HG02759 (cell line): Measurements from ENCODE around the gene MRPL18.
"Not testable (repeated sequence)": the region's sequence is repeated elsewhere in the genome, so short reads cannot be mapped to it uniquely, and the experiment has no call there.

Experiments used
- ATAC-seq: cut with Tn5 transposase; IDR thresholded peaks from one replicate; pipeline ENCODE4 v1.9.1; 2021; ENCODE audit warnings: mild to moderate bottlenecking, moderate library complexity; ENCODE audit not compliant: unreplicated experiment

MRPL18 gene

GRCh38 chr6:159813781-159814180 is 23.5 kb downstream of the MRPL18 start:
- ATAC-seq, result no peak

DNA sequence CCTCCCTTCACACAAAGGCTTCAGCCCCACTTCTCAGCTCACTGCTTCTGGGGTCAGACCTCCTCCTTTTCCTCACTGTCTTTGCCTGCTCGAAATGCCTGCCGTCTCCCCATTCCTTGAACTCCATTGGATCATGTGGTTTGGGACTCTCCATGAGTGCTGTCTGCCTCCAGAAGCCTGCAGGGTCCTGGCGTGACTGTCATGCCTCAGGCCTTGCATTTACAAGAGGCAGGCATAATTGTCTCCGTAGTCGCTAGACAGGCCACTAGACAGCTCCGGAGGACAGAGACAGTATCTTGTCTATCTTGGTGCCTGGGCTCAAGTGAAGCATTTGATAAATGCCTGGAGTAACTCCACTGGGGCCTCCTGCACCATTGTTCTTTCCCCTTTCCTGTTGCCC is 25.1 kb downstream of the MRPL18 start:
- ATAC-seq, result no peak

GRCh38 chr6:159816775-159817174 is 26.5 kb downstream of the MRPL18 start:
- not testable (repeated sequence) for ATAC-seq

- ATAC-seq, result no peak
Observed at GRCh38 chr6:159817951-159818739, 27.9 kb downstream of the MRPL18 start.

GRCh38 chr6:159819098-159819497 is 28.8 kb downstream of the MRPL18 start:
- no peak for ATAC-seq

DNA sequence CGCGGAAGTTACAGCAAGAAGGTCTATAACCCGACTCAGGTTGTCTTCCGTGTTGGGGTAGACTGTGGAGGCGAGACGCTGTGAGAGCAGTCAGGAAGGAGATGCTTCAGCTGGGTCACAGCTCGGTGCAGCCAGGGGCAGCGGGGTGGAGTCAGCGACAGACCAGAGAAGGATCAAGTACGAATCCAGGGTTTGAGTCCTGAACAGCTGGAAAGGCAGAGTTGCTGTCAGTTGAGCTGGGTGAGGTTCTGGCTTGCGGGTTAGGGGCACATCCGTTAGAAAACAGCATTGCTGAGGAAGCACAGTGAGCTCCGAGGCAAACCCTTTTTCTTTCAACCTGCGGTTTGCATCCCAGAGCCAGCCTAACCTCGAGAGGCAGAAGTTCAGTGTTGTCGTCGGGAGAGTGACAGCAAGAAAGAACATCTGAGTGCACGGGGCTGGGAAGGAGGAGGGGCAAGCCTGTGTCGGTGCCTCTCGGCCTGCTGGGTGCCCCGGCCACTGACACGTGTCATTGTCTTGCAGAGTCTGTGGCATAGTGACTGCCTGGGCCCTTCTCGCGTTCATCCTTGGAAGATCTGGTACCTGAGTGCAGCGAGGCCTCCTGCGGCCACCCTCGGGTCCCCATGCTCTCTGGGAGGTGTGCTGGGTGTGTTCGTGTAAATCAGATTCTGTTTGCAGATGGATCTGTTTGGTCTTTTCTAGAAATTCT is 29.8 kb downstream of the MRPL18 start:
- ATAC-seq, result no peak

DNA sequence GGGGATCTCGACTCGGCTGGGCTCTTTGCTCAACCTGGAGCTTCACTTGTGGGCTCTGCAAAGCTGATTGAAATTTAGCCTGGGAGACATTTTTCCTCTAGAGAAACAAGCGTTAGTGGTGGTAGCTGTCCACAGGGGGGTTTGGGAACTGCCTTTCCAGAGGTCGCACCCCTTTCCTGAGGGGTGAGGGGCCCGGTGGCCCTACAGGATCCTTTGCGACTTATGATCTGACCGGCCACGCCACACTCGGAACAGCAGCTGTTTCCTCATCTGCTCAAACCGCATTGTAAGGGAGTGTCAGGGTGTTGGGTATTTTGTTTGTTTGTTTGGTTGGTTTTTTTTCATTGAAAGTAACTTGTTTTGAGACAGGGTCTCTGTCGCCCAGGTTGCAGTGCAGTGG is 30.9 kb downstream of the MRPL18 start:
- no peak for ATAC-seq

DNA sequence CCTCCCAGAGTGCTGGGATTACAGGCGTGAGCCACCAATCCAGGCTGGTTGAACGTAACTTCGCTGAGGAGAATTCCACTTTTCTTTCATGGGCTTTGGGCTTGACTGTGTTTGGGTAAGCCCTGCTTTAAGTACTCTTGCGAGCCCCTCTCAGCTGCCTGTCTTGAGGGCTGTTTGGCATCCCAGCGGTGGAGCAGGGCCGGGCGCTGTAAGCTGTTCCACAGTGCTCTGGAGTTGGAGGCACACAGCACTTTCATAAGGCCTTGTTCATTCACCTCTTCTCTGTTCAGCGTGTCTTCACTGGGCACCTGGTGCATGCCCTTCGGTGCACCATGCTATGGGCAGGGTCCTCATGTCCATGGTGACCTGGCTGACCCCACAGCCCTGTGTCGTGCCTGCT is 31.5 kb downstream of the MRPL18 start:
- no peak for ATAC-seq

DNA sequence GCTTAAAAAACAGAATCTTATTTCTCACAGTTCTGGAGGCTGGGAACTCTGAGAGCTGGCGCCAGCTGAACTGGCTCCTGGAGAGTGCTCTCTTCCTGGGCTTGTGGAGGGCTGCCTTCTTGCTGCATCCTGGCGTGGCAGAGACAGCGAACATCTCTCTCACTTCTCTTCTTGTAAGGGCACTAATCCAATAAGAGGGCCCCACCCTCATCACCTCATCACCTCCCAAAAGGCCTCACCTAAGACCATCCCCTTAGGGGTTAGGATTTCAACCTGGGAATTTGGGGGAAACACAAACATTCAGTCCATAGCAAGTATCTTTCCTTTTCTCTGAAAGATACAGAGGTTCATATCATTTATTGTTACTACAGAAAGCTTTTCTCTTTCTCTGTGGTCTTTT is 33.7 kb downstream of the MRPL18 start:
- no peak for ATAC-seq

DNA sequence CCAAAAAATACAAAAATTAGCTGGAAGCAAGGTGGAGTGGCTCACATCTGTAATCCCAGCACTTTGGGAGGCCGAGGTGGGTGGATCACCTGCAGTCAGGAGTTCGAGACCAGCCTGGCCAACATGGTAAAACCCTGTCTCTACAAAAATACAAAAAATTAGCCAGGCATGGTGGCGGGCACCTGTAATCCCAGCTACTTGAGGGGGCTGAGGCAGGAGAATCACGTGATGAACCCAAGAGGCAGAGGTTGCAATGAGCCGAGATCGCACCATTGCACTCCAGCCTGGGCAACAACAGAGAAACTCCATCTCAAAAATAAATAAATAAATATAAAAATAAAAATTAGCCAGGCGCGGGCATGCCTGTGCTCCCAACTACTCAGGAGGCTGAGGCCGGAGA is 34.4 kb downstream of the MRPL18 start:
- ATAC-seq, result not testable (repeated sequence)

GRCh38 chr6:159826004-159826403 is 35.7 kb downstream of the MRPL18 start:
- no peak for ATAC-seq

- no peak for ATAC-seq
Observed at GRCh38 chr6:159826968-159827647, 36.8 kb downstream of the MRPL18 start.

DNA sequence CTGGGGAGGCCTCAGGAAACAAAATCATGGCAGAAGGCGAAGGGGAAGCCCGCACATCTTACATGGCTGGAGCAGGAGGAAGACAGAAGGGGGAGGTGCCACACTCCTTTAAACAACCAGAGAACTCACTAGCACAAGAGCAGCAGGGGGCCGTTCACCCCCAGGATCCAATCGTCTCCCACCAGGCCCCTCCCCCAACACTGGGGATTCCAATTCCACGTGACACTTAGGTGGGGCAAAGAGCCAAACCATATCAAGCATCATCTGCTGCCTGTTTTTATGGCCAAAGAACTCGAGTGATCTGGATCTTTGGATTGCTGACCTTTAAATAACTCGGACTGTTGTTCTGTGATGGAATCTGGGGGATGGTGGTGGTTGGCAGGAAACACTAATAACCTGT is 37.8 kb downstream of the MRPL18 start:
- no peak for ATAC-seq

GRCh38 chr6:159829526-159829925 is 39.3 kb downstream of the MRPL18 start:
- ATAC-seq, result peak; percentile 52

DNA sequence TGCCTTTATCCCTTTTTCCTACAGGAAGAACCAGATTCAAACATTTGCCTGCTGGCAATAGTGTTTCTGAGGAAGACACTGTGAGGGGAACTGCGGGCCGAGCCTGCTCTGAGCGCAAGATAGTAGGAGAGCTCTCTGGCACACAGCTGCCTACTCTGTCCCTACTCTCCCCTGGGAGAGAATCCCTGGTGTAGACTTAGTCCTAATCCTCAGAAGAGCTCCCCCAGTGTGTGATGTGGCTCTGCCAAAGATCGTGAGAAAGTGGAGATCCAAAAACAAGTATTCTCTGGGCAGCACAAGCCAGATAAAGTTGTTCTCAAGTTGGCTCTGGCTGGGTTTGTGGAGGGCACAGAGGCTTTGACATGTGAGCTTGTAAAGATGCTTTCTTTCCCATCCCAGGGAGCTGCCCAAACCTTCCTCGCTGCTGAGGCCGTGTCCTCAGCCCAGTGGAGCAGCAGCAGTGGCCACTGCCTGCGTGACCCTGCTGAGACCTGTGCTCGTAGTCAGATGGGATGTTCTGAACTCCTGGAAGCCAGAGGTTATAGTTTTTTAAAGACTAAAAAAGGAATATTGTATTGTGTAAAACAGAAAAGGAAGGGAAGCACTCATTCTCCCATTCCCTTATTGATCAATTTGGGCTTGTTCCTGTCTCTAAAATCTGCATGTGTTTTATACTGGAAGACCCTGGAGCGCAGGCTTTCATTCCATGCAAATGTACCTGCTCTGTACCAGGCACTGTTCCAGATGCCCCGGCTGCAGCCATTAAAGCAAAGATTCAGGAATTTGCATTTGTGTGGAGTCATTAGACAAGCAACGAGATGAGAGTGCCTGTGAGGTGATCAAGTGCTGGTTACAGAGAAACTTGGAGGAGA is 40.5 kb downstream of the MRPL18 start:
- no peak for ATAC-seq

DNA sequence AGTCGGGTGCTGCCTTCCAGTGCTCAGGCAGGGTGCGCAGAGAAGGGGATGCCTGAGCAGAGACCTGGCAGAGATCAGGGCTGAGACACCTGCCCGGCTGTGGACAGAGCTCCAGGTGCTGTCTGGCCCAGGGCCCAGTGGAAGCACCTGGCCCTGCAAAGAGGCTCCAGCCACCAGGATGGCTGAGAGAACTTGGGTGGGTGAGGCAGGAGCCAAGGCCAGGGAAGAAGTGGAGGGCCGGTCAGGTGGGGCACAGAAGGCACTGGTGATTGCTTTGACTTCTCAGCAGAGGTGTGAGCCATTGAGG is 41.1 kb downstream of the MRPL18 start:
- no peak for ATAC-seq

DNA sequence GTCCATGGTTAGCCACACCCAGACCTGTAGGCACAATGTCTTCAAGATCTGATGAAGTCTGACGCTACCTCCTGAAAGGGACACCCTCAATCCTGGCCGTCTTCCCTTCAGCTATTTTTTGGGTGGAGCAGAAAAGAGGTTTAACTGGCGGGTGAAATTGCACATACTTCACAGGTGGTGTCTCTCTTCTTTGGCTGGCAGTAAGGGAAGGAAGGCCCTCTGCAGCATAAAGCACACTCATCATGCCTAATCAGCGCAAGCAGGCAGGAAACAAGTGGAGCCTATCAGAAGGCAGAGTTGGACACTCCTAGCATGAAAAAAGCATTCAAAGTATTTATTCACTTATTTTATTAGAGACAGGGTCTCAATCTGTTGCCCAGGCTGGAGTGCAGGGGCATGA is 42.7 kb downstream of the MRPL18 start:
- no peak for ATAC-seq

DNA sequence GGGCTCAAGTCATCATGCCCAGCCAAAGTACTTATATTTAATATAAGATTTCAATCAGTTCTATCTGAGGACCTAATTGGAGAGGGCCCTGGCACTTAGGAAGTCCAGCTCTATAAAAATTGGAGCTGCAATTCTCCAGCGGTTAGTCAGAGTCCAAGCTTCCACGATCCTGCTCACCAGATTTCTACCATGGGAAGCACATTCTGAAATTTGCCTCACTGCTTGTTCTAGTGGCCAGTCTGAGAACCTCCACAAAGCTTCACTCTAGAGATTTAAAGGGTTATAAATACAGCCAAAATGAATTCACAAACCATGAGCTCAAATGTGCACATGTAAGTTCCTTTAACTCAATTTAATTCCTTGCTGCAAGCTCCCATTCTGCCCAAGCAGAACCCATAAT is 43.3 kb downstream of the MRPL18 start:
- no peak for ATAC-seq

- ATAC-seq, result no peak
Observed at GRCh38 chr6:159833997-159834603, 43.8 kb downstream of the MRPL18 start.

DNA sequence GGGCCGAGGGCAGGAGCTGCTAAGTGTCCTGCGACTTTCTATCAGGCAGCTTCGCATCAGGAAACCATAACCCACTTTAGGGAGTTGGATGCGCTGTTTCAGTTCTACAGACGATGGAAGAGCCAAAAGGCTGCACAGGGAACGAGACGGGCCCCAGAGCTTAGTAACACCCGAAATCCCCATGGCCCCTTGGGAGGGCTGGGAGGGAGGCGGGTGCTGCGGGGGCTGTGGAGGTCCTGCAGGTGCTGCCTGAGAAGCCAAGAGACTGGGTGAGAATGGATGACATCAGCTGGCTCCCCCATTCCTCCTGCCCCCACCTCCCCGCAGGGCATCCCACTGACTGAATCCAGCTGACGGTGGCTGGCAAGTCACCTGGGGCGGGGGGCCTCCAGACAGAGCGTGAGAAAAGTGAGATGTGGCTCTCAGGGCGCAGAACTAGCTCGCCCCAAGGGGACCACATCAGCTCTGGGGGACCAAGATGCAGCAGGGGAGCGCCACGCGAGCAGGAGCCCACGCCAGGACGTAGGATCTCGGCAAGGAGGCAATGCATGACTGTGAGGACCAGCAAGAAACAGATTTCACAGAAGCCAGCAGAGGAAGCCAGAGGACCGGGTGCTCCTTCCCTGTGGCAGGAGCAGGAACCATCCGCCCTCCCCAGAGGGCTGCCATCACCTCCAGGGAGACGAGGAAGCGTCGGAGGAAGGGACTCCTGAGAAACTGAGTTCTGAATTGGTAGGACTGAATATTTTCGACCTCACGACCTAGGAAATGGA is 46.6 kb downstream of the MRPL18 start:
- no peak for ATAC-seq
